Smooth muscle cell (in vitro differentiated cells): Measurements from ENCODE around the gene POLR3A. TPM values are rescaled to one million over a fixed set of nuclear protein-coding genes. Genes with fewer than 3 reads are reported as not detected.

Source experiments
- DNase-seq: peaks from one replicate; lab custom pipeline; 2025; ENCODE audit not compliant: unreplicated experiment; lab: John Stamatoyannopoulos, UW
- H2AFZ ChIP-seq: fragments of 200-600 bp; sonication (generic); 2 replicates; pipeline ENCODE4 v1.6.0; 2016; ENCODE audit warnings: antibody characterized with exemption, low read depth, mild to moderate bottlenecking
- H3F3A ChIP-seq: fragments of 200-600 bp; sonication (generic); 2 replicates; pipeline ENCODE4 v1.6.0; 2017; ENCODE audit warnings: antibody characterized with exemption, low read depth
- H3K27ac ChIP-seq: fragments of 200-600 bp; sonication (generic); 2 replicates; pipeline ENCODE4 v1.5.1; 2016; ENCODE audit warnings: low read depth, mild to moderate bottlenecking
- H3K27me3 ChIP-seq: fragments of 200-600 bp; sonication (generic); 2 replicates; pipeline ENCODE4 v1.6.1; 2016; ENCODE audit warnings: low read depth, mild to moderate bottlenecking
- H3K36me3 ChIP-seq: fragments of 200-600 bp; sonication (generic); 2 replicates; pipeline ENCODE4 v1.5.1; 2016; ENCODE audit warnings: low read depth
- H3K4me1 ChIP-seq: fragments of 200-600 bp; sonication (generic); 2 replicates; pipeline ENCODE4 v1.5.1; 2016; ENCODE audit warnings: low read depth
- H3K4me2 ChIP-seq: fragments of 200-600 bp; sonication (generic); 2 replicates; pipeline ENCODE4 v1.6.0; 2016; ENCODE audit warnings: mild to moderate bottlenecking
- H3K4me3 ChIP-seq: fragments of 200-600 bp; sonication (generic); 2 replicates; pipeline ENCODE4 v1.5.1; 2016; ENCODE audit warnings: mild to moderate bottlenecking
- H3K79me2 ChIP-seq: fragments of 200-600 bp; sonication (generic); 2 replicates; pipeline ENCODE4 v1.6.0; 2016; ENCODE audit warnings: low read depth, mild to moderate bottlenecking
- H3K9ac ChIP-seq: fragments of 200-600 bp; sonication (generic); 2 replicates; pipeline ENCODE4 v1.6.0; 2016; ENCODE audit warnings: low read depth
- H3K9me3 ChIP-seq: fragments of 200-600 bp; sonication (generic); replicated peaks from 2 replicates; pipeline ENCODE4 v1.5.1; 2016; ENCODE audit warnings: low read depth
- H4K20me1 ChIP-seq: fragments of 200-600 bp; sonication (generic); 2 replicates; pipeline ENCODE4 v1.6.0; 2016; ENCODE audit warnings: low read depth
- WGBS: methylation state at CpG from one replicate; pipeline ENCODE4 v1.1.7; 2016; ENCODE audit warnings: low lambda C conversion rate; 5-methylcytosine and 5-hydroxymethylcytosine counted together
- polyA plus RNA-seq: library from polyadenylated mRNA; unstranded; fragments of >200 nt; fragmentation: Nextera tagmentation; extraction: Ambion mirVana; gene quantifications from 2 replicates; pipeline ENCODE4 v1.2.1, GENCODE V29; 2016
- total RNA-seq: library from RNA; depleted of rRNA; stranded (reverse); fragments of >200 nt; gene quantifications from 2 replicates; pipeline ENCODE4 v1.2.3, GENCODE V29; 2014
- TF ChIP-seq, protein P1 (sequence below): fragments of 200-600 bp; sonication (generic); IDR thresholded peaks from 2 replicates; pipeline ENCODE4 v1.5.1; 2017; ENCODE audit warnings: borderline replicate concordance, mild to moderate bottlenecking, antibody characterized with exemption; ENCODE audit not compliant: insufficient read depth, poor library complexity, severe bottlenecking

The POLR3A gene
- total and polyA plus RNA-seq, 2 experiments from 2014 or later: 13.8 to 14.9 TPM

- H2AFZ ChIP-seq: no peak overlapping the region
- peaks cover 11% of the 10 kb centered on the region for H3K36me3 ChIP-seq
- peak overlapping the region; percentile 93 for H3K4me2 ChIP-seq
- H3K9me3 ChIP-seq: no peaks in the 10 kb centered on the region
- H3K4me3 ChIP-seq: peak overlapping the region; percentile 92
- peak overlapping the region; percentile 75 for H3K9ac ChIP-seq
- DNase-seq: no peak
- H3K27ac ChIP-seq: no peak overlapping the region
- WGBS: 49% methylated on average over 5 of the region's 5 CpGs
- H3K27me3 ChIP-seq: no peaks in the 10 kb centered on the region
- H3F3A ChIP-seq: peaks cover 15% of the 10 kb centered on the region
- peaks cover 48% of the 10 kb centered on the region for H3K79me2 ChIP-seq
- H4K20me1 ChIP-seq: peaks cover 57% of the 10 kb centered on the region
- H3K4me1 ChIP-seq: peaks cover 26% of the 10 kb centered on the region
- TF ChIP-seq, protein P1, sequence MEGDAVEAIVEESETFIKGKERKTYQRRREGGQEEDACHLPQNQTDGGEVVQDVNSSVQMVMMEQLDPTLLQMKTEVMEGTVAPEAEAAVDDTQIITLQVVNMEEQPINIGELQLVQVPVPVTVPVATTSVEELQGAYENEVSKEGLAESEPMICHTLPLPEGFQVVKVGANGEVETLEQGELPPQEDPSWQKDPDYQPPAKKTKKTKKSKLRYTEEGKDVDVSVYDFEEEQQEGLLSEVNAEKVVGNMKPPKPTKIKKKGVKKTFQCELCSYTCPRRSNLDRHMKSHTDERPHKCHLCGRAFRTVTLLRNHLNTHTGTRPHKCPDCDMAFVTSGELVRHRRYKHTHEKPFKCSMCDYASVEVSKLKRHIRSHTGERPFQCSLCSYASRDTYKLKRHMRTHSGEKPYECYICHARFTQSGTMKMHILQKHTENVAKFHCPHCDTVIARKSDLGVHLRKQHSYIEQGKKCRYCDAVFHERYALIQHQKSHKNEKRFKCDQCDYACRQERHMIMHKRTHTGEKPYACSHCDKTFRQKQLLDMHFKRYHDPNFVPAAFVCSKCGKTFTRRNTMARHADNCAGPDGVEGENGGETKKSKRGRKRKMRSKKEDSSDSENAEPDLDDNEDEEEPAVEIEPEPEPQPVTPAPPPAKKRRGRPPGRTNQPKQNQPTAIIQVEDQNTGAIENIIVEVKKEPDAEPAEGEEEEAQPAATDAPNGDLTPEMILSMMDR: no peak
Measured at GRCh38 chr10:78035025-78035424, 5.7 kb upstream of the POLR3A start.

DNA sequence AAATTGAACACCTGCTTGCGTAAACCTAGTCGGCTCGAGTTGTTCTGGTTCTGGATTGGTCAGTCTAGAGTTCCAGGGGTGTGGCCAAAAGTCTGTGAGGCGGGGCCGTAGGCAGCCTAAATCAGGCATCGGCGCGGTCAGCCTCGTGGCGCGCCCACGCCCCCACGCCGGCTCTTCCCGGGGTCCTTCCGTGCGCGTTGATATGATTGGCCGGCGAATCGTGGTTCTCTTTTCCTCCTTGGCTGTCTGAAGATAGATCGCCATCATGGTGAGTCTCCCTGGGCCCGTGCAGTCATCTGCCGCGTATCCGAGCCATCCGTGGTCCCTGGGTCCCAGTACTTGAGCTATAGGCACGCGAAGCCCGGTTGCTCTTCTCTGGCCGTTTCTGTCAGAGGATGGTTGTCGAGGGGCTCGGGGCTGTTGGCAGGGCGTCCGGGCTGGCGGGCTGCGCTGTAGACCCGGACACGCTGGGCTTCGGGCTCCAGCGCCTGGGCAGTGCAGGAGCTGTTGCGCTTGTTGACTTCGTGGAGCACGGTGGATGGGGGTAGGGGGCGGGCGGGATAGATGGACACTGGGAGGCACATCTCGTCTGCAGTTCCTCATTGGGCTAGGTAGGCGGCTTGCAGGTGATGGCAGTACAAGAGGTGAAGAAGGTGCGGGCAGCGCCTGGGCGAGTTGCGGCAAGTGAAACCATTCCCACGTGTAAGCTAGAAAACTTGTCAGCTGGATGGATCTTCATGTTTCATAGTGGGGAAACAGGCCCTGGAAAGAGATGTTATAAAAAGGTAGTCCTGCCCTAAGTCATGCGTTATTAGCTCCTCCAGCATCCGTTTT is 4.5 kb upstream of the POLR3A start, which contains the start of gene RPS24:
TSS of gene RPS24 (plus strand) at position 227 of the 834 bp plus-strand sequence. CDS start at position 266, 39 bp downstream.
- WGBS: 1% methylated on average over 55 of the region's 55 CpGs
- H3K4me3 ChIP-seq: peak within 1 kb of the TSS; percentile 92
- no peaks in the 10 kb centered on the region for H3K27me3 ChIP-seq

GRCh38 chr10:78033387-78033636 is 4.0 kb upstream of the POLR3A start:
- no peaks in the 10 kb centered on the region for H3K9me3 ChIP-seq
- H3K9ac ChIP-seq: no peak overlapping the region
- H3K79me2 ChIP-seq: peaks cover 54% of the 10 kb centered on the region
- peak overlapping the region; percentile 92 for H3K4me3 ChIP-seq
- peak overlapping the region; percentile 68 for H2AFZ ChIP-seq
- peak overlapping the region; percentile 87 for H3K4me2 ChIP-seq
- no peaks in the 10 kb centered on the region for H3K27me3 ChIP-seq
- H3F3A ChIP-seq: peaks cover 5% of the 10 kb centered on the region
- no peaks in the 10 kb centered on the region for H3K36me3 ChIP-seq
- H3K4me1 ChIP-seq: peaks cover 29% of the 10 kb centered on the region
- peaks cover 43% of the 10 kb centered on the region for H4K20me1 ChIP-seq
- WGBS: 3% methylated on average over 4 of the region's 4 CpGs
- H3K27ac ChIP-seq: no peak overlapping the region
- TF ChIP-seq, protein P1: no peak
- DNase-seq: no peak

More for the DNA sequence above, 4.5 kb upstream of the POLR3A start, which contains the start of gene RPS24:
- Histone ChIP-seq H3K4me1 (peaks cover 26% of the 10 kb centered on the region), H3K79me2 (peaks cover 51% of the 10 kb centered on the region), H3K36me3 (no peaks in the 10 kb centered on the region), H3K4me2 (peak within 1 kb of the TSS; percentile 93), H3K27ac (no peak within 1 kb of the TSS), H2AFZ (peak within 1 kb of the TSS; percentile 88), H4K20me1 (peaks cover 46% of the 10 kb centered on the region), H3K9me3 (no peaks in the 10 kb centered on the region), H3F3A (peaks cover 7% of the 10 kb centered on the region), H3K9ac (peak within 1 kb of the TSS; percentile 75)
- TF ChIP-seq, protein P1: no peak
- DNase-seq: peak; percentile 68
